GM15510 (cell line): ENCODE data around the gene CDK11A.

Experiments used
- POLR2A ChIP-seq: IDR thresholded peaks from 3 replicates; pipeline ENCODE4 v1.6.1; 2011; ENCODE audit warnings: borderline replicate concordance; ENCODE audit not compliant: insufficient read length; ENCODE audit errors: extremely low read depth

CDK11A gene

DNA sequence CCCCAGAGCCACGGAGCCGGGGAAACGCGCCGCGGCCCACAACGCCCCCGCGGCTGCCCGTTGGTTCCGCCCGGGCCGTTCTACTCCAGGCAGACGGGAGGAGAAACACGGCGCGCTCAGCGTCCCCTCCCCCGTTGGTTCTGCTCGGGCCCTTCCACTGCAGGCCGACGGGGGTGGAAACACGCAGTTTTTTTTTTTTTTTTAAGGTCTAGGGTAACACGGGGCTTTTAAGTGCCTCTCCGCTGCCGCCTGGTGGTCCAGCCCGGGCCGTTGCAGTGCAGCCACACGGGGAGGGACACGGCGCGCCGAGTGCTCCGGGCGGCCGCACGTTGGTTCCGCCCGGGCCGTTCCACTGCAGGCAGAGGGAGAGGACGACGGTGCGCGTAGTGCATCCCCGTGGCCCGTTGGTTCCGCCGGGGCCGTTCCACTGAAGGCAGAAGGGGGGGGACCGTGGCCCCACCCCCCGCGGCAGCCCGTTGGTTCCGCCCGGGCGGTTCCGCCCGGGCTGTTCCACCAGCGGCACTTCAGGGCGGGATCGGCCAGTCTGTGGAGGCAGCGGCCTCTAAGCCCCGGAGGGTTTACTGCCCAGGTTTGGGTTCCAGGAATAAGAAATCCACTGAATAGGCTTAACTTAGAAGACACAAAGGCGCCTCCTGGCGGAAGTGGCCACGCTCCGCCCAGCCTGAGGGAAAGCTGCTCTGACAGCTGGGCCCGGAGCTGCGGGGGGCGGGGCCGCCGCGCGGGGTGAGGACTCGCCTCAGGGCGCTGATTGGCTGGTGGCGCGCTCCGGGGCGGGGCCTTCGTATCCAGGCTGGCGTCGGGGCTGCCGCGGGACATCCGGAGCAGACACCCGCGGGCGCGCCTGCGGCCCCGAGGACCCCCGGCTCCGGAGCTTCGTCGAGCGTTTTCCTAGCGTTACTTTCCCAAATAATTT lies 31.2 kb downstream of the CDK11A start, which contains the start of gene SLC35E2B:
SLC35E2B (minus strand) TSS at position 82 of the 934 bp plus-strand sequence. CDS start 16,096 bp downstream, outside the sequence.
- peak; percentile 31 for TF ChIP-seq POLR2A

DNA sequence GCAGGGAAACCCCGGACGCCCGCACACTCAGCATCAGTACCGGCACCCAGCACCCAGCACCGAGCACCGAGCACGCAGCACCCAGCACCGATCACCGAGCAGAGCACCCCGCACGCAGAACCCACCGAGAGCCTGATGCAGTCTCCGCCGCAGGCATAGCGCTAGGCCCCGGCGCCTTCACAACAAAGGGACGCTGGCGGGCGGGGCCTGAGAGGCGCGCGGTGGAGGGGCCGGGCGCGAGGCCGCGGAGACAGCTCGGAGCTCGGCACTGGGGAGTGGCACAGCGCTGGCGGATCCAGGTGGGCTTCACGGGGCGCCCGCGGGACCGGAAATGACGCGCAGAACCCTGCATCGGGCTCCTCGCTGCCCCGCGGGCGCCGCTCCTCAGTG lies 31.8 kb downstream of the CDK11A start:
- peak; percentile 44 for TF ChIP-seq POLR2A

DNA sequence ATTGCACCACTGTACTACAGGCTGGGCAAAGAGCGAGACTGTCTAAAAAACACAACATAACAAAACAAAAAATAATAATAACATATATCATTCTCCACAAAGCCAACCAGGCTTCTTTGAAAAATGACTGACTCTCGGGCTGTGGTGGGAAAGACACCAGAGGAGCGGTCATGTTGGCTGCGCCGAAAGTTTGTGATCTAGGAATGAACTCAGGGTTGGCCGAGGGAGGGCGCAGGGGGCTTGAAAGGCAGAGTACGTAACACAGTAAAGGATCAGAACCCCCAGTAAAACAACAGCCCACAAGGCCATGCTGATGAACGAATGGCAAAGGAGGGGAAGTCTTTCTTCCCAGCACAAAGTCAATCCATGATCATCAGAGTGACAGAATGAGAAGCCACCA lies 36.3 kb downstream of the CDK11A start:
- no peak for TF ChIP-seq POLR2A

DNA sequence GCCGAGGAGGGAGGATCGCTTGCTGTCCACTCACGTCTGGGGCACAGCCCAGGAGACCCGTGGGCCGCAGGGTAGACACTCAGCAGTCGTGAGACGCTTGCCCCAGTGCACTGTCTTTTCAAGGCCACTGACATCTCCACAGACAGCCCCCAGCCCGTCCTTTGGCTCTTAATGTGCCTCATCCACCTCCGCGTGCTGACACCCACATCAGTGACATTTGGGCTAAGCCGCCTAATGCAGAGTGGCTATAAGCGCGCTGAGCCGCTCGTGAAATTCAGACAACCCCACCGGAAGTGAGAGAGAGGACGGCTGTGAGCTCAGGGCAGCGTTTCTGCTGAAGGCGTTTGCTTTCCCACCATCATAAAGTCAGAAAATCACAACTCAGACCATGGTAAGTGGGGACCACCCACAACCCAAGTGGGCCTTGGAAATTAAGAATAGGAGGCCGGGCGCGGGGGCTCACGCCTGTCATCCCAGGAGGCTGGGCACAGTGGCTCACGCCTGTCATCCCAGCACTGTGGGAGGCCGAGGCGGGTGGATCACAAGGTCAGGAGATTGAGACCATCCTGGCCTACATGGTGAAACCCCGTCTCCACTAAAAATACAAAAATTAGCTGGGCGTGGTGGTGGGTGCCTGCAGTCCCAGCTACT lies 40.0 kb downstream of the CDK11A start:
- no peak for TF ChIP-seq POLR2A

DNA sequence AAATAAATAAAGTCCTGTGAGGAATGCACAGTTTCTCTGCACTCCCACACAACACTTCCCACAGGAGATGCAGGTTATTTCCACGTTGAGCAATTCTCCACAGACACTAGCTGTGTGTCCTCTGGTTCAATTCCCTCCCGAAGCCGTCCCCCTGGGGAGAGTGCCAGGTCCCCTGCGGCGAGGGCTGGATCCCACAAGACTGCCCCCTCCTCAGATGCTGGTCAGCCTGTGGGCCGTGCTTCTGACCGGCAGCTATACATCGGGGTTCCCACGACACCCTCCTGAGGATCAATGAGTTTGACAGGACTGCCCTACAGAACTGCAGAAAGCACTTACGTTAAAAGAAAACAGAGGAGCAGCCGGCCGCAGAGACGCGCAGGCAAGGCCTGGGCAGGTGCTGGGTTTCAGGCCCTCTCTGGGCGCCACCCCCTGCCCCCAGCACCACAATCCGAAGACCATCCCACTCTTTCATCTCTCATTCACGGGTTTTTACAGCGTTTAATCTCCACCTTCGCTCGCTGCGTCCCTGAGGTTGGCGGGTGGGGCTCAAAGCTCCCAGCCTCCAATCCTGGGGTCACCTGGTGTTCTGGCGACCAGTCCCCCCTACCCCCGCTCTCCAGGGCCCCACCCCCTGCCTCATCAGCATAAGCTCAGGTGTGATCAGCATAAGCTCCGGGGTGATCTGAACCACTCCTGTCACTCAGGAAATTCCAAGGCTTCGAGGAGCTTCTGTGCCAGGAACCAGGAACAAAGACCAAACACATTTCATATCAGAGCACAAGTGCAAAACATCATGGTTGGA lies 40.9 kb downstream of the CDK11A start:
- no peak for TF ChIP-seq POLR2A

DNA sequence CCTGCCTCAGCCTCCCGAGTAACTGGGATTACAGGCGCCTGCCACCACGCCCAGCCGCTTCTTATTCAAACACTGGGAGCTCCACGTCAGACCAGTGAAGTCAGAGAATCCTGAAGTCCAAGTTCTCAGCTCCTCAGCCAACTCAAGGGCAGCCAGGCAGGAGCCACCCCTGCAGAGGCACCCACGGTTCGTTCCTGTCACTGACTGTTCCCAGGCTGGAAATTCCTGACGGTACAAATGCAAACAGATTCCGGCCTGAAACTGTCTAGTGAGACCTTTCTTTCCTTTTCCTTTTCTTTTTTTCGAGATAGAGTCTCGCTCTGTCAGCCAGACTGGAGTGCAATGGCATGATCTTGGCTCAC lies 43.3 kb downstream of the CDK11A start:
- no peak for TF ChIP-seq POLR2A

DNA sequence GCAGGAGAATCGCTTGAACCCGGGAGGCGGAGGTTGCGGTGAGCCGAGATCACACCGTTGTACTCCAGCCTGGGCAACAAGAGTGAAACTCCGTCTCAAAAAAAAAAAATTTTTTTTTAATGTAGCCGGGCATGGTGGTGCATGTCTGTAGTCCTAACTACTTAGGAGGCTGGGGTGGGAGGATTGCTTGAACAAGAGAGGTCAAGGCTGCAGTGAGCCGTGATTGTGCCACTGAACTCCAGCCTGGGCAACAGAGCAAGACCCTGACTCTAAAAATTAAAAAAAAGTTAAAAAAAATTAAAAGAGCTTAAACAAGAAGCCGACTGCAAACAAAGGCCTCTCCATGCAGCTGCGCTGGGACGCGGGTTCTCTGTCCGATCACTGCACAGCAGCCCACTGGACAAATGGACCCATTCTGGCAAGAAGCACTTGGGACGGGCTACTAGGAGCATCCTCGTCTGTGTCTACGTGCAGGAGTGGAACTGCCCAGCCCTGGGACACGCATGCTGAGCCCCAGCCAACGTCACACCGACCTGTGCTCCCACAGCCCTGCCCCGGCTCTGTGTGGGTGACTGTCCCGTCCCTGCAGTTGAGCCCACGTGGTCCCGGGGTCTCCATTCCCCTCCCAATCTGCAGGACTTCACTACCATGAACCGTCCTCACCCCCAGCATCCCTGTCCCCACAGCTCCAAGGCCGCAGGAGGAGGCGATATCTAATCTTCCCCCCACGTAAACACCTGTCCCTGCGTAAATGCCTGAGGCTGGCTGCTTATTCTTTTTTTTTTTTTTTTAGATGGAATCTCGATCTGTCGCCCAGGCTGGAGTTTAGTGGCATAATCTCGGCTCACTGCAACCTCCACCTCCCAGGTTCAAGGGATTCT lies 43.9 kb downstream of the CDK11A start:
- TF ChIP-seq POLR2A, result no peak

DNA sequence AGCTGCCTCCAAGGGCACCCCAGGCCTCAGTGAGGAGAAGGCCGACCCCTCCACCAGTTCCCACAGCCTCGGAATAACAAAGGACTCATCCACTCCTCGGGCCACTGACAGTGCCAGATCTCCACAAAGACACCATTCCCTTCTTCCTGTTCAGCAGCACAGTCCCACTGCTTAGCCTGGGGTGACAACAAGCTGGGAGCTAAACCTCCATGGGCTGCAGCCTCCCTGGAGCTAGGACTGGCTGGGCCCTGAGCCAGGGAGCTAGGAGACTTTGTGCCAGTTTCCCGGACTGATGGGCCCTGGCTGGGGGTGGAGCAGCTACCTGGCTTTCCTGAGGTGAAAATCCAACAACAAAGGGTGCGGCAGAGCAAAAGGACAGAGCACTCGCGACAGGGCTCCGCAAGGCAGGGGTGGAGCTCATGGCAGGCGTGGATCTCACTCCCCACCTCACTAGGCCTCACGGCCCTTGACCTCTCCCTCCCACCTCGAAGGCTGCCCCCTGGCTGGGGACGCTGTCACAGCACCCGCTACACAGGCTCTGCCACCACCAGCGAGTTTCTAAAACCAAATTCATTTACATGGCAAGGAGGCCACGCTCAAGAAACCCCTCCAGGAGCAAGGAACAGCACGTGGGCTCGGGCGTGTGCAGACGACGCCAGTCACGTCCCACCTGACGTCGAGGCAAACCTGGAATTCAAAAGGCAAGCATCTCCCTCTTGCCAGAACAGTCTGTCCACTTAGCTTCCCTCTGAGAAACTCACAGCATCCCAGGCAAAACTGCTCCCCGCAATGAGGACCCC lies 45.4 kb downstream of the CDK11A start:
- no peak for TF ChIP-seq POLR2A

DNA sequence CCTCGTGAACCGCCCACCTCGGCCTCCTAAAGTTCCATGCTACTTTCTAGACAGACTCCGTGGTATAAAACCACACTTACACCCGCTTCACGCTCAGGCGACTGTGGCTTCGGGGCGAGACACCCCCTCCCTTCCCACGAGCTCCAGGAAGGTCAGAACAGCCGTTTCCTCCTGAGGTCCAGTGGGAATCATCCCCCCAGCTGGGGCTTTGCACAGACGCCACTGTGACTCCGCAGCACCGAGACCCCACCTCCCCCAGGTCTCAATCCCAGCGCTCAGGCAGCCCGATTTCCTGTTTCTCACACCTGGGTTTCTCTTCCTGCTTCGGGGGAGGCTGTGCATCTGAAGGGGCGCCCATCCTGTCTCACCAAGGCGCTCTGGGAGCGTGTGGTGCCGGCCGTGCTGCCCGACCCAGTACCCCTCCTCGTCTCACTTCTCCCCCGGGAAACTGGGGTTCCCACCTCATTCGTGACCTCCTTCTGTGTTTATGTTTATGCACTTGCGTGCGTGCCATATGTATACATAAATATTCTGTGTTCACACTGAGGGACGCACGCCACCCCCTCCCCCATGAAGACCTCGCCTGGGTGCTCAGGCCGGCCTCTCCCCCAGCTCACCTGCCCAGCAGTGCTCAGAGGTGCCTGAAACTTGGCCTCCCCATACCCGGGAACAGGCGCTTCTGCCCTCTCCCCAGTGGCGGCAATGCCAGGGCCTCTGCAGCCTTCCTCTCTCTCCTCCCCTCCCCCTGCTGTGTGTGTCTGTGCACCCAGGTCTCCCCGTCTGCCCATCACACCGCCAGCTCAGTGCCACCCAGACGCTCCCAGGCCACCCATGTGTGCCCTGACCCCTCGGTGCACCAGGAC lies 46.2 kb downstream of the CDK11A start:
- peak; percentile 13 for TF ChIP-seq POLR2A

DNA sequence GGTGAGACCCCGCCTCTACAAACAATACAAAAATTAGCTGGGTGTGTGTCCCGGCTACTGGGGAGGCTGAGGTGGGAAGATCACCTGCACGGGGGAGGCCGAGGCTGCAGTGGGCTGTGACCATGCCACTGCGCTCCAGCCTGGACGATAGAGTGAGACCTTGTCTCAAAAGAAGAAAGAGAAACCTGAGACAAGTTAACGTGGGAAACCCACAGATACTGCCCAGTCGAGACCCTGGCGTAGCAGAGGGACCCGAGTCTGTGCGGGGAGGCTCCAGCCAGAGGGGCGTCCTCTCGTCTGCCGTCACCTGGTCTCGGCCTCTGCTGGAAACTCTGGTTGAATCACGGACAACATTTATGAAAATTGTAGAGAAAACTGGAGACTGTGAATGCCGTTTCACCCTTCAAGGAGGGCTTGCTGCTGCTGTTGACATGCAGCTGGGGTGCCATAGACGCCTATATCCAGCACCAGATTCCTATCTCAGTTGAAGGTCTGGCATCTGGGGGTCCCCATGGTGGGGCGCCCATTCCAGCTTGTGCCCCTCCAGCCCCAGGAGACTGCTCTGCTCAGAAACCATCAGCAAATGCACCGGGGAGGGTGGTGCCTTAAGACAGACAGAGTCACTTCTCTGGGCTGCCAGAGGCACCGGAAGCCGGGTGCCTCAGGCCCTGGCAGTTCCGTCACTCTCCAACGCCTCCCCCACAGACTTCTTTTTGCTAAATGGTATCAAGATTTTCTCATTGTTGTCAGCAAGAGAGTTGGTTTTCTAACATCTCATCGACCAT lies 51.8 kb downstream of the CDK11A start:
- TF ChIP-seq POLR2A, result no peak

DNA sequence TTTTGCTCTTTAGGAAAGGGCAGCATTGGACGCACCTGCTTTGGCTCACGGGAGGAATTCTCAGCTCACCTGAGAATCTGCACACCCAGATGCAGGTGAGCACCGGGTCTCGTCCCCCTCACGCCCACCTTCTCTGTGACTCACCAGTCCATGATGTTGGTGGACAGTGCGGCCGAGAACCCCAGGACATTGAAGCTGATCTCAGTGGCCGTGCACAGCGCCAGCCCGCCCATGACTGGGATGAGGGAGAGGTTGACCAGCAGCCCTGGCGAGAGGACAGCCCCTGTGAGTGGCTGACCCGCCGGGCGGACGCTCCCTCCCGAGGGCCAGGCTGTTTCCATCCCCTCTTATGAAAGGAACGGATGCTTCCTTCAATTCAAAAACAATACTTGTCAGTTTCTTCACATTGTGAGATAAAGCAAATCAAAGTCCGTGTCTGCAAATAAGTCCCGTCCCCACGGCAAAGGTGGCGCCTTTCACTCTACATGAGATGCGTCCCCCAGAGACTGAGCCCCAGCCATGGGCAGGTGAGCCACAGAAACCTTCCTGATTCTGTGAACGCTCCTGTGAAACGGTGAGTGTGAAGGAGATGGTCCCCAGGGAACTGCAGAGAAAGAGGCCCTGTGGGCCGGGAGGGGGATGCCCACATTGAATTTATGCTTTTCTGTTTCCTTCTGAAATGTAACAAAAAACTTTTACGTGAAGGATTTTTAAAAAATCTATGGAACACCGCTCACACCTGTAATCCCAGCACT lies 52.6 kb downstream of the CDK11A start:
- no peak for TF ChIP-seq POLR2A
